NB4 (cell line): ENCODE data around the gene APOBEC2.

Experiments
- DNase-seq: peaks from one replicate; pipeline ENCODE4 v3.0.0; 2010; ENCODE audit warnings: low read depth
- H3K4me3 ChIP-seq: one replicate; pipeline ENCODE4 v1.5.1; 2011; ENCODE audit warnings: mild to moderate bottlenecking, low read depth, low read length, moderate library complexity
- MYC ChIP-seq: IDR thresholded peaks from 2 replicates; pipeline ENCODE4 v1.6.1; 2011; ENCODE audit warnings: low read depth, low read length
- POLR2A ChIP-seq: IDR thresholded peaks from 2 replicates; pipeline ENCODE4 v1.6.1; 2011; ENCODE audit warnings: mild to moderate bottlenecking; ENCODE audit not compliant: insufficient read length; ENCODE audit errors: extremely low read depth
- TF ChIP-seq, protein P1 (sequence below): IDR thresholded peaks from 2 replicates; pipeline ENCODE4 v1.6.1; 2011; ENCODE audit warnings: low read depth, low read length
- TF ChIP-seq, protein P2 (sequence below): IDR thresholded peaks from one replicate; pipeline ENCODE4 v1.5.1; 2012; ENCODE audit warnings: low read depth, low read length

The APOBEC2 gene

GRCh38 chr6:41073968-41074691 is 21.1 kb downstream of the APOBEC2 start:
- DNase-seq: peak; percentile 52
- TF ChIP-seq MYC (peak; percentile 62), POLR2A (no peak)
- TF ChIP-seq, protein P1, sequence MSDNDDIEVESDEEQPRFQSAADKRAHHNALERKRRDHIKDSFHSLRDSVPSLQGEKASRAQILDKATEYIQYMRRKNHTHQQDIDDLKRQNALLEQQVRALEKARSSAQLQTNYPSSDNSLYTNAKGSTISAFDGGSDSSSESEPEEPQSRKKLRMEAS: peak; percentile 53; the same call in 1 of the 2 replicates

DNA sequence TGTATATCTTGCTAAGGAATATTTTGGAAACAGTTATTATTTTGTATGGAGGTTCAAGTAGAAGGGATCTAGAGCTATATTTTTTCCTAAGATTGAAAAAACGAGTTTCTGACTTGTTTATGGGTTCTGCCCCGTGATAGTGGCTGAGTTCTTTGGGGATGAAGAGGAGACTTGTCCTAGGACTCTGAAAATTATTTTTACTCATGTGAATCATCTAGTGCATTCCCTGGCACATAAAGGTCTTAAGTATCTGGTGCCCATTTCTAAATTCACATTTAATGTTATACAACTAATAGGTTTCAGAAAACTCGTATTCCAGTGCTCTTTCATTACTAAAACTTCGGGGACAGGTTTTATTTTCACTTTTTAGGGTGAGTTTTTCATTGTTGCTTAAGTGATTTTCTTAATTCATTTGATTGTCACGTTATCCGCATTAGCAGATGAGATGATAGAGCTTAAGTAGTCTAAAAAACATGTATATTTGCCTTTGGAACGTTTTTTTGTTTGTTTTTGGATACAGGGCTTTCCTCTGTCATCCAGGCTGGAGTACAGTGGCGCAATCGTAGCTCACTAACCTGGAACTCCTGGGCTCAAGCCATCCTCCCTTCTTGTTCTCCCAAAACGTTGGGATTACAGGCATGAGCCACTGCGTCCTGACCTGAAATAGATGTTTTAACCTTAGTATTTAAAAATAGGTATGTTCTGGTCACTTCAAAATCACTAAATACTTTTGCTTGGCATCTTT is 21.9 kb downstream of the APOBEC2 start:
- TF ChIP-seq POLR2A (no peak), MYC (no peak)
- TF ChIP-seq, protein P2, sequence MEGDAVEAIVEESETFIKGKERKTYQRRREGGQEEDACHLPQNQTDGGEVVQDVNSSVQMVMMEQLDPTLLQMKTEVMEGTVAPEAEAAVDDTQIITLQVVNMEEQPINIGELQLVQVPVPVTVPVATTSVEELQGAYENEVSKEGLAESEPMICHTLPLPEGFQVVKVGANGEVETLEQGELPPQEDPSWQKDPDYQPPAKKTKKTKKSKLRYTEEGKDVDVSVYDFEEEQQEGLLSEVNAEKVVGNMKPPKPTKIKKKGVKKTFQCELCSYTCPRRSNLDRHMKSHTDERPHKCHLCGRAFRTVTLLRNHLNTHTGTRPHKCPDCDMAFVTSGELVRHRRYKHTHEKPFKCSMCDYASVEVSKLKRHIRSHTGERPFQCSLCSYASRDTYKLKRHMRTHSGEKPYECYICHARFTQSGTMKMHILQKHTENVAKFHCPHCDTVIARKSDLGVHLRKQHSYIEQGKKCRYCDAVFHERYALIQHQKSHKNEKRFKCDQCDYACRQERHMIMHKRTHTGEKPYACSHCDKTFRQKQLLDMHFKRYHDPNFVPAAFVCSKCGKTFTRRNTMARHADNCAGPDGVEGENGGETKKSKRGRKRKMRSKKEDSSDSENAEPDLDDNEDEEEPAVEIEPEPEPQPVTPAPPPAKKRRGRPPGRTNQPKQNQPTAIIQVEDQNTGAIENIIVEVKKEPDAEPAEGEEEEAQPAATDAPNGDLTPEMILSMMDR: no peak
- TF ChIP-seq, protein P1: no peak
- no peak for DNase-seq
- peak overlapping the region; percentile 79 for H3K4me3 ChIP-seq

More at GRCh38 chr6:41073968-41074691, 21.1 kb downstream of the APOBEC2 start:
- H3K4me3 ChIP-seq: peak overlapping the region; percentile 79

GRCh38 chr6:41075651-41076626 is 22.9 kb downstream of the APOBEC2 start:
- TF ChIP-seq, protein P1: no peak
- TF ChIP-seq POLR2A (no peak), MYC (no peak)
- TF ChIP-seq, protein P2: no peak
- DNase-seq: no peak
- peak overlapping the region; percentile 79 for H3K4me3 ChIP-seq

GRCh38 chr6:41077536-41077935 is 24.5 kb downstream of the APOBEC2 start:
- DNase-seq: no peak
- no peak overlapping the region for H3K4me3 ChIP-seq
- TF ChIP-seq MYC: no peak

GRCh38 chr6:41078101-41078500 is 25.1 kb downstream of the APOBEC2 start:
- TF ChIP-seq POLR2A: no peak
- TF ChIP-seq, protein P2: no peak
- no peak for TF ChIP-seq MYC
- TF ChIP-seq, protein P1: no peak
- H3K4me3 ChIP-seq: no peak overlapping the region
- DNase-seq: no peak

DNA sequence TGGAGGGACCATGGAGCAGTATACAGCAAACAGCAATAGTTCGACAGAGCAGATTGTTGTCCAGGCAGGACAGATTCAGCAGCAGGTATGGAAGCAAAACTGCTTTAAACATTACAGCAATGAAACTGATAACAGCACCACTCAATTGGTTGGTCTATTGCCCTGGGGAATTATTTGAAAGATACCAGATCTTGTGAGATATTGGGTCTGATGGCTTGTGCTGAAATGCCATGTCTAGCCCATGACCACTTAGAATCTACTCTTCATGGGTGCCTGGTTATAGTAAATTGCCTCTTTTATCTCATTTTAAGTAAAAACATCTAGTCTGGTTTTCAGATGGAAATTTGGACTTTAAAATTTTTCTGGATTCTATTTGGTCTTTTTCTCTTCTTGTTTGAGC is 26.1 kb downstream of the APOBEC2 start:
- no peak overlapping the region for H3K4me3 ChIP-seq
- DNase-seq: no peak
- no peak for TF ChIP-seq POLR2A
- TF ChIP-seq, protein P2: no peak
- TF ChIP-seq, protein P1: no peak
- TF ChIP-seq MYC: no peak
